OCI-LY7 (cell line): ENCODE results near the gene GREM1. TPM values are rescaled to one million over a fixed set of nuclear protein-coding genes. Genes with fewer than 3 reads are reported as not detected.

Experiments used
- BruUV-seq: library from RNA; stranded (reverse); fragments of 400-500 nt; replicated peaks from 2 replicates; lab custom pipeline; 2021; lab: Mats Ljungman, UMichigan
- CTCF ChIA-PET: fragments of 300-600 bp; sonication (Branson Sonifier 250); formaldehyde crosslinking; loops from one replicate; lab custom pipeline; 2022; ENCODE audit warnings: antibody characterized with exemption; ENCODE audit not compliant: unreplicated experiment; lab: Charles Lee
- POLR2A ChIA-PET: fragments of 300-600 bp; sonication (Branson Sonifier 250); formaldehyde crosslinking; loops from one replicate; lab custom pipeline; 2022; ENCODE audit warnings: antibody characterized with exemption; lab: Charles Lee
- DNase-seq: peaks from one replicate; pipeline ENCODE4 v3.0.0-alpha.2; 2015; ENCODE audit warnings: low spot score
- H2AFZ ChIP-seq: fragments of 200-600 bp; sonication (generic), shearing (Covaris generic); 2 replicates; pipeline ENCODE4 v1.6.1; 2014; ENCODE audit warnings: mild to moderate bottlenecking, antibody characterized with exemption, low read length, moderate library complexity
- H3K27ac ChIP-seq: fragments of 200-600 bp; sonication (generic); 2 replicates; pipeline ENCODE4 v1.5.1; 2014; ENCODE audit warnings: mixed run types, low read depth, mild to moderate bottlenecking, moderate library complexity, low read length, inconsistent platforms; ENCODE audit not compliant: poor library complexity, severe bottlenecking
- H3K36me3 ChIP-seq: fragments of 200-600 bp; sonication (generic); 2 replicates; pipeline ENCODE4 v1.6.1; 2014; ENCODE audit warnings: mild to moderate bottlenecking, antibody characterized with exemption, low read length, moderate library complexity, mixed read lengths; ENCODE audit not compliant: insufficient read depth
- H3K4me1 ChIP-seq: fragments of 200-600 bp; sonication (generic); 2 replicates; pipeline ENCODE4 v1.5.1; 2014; ENCODE audit warnings: mild to moderate bottlenecking, low read length; ENCODE audit not compliant: insufficient read depth, poor library complexity, severe bottlenecking
- H3K4me2 ChIP-seq: fragments of 200-600 bp; sonication (generic); 2 replicates; pipeline ENCODE4 v1.6.1; 2014; ENCODE audit warnings: mild to moderate bottlenecking, low read length
- H3K4me3 ChIP-seq: fragments of 200-600 bp; sonication (generic); 2 replicates; pipeline ENCODE4 v1.5.1; 2014; ENCODE audit warnings: mild to moderate bottlenecking, low read depth, low read length; ENCODE audit not compliant: poor library complexity, severe bottlenecking
- H3K79me2 ChIP-seq: fragments of 200-600 bp; sonication (generic); 2 replicates; pipeline ENCODE4 v1.6.1; 2016; ENCODE audit warnings: low read depth, mild to moderate bottlenecking, low read length, moderate library complexity, mixed read lengths; ENCODE audit not compliant: insufficient read depth
- H3K9me2 ChIP-seq: fragments of 200-600 bp; sonication (generic); 2 replicates; pipeline ENCODE4 v1.6.1; 2016; ENCODE audit warnings: mild to moderate bottlenecking, low read length, mixed read lengths; ENCODE audit not compliant: insufficient read depth
- H3K9me3 ChIP-seq: fragments of 200-600 bp; sonication (generic); 2 replicates; pipeline ENCODE4 v1.6.1; 2014; ENCODE audit warnings: mild to moderate bottlenecking, mixed run types, low read length, mixed read lengths
- H4K20me1 ChIP-seq: fragments of 200-600 bp; sonication (generic); 2 replicates; pipeline ENCODE4 v1.6.1; 2014; ENCODE audit warnings: mild to moderate bottlenecking, antibody characterized with exemption, low read length, moderate library complexity, mixed read lengths; ENCODE audit not compliant: insufficient read depth
- CTCF ChIP-seq: fragments of 200-600 bp; sonication (generic); conservative IDR thresholded peaks from 2 replicates; pipeline ENCODE4 v1.5.1; 2014; ENCODE audit warnings: mild to moderate bottlenecking, antibody characterized with exemption, low read length, moderate library complexity, mixed read lengths
- EZH2phosphoT487 ChIP-seq: fragments of 200-600 bp; sonication (generic); IDR thresholded peaks from 2 replicates; pipeline ENCODE4 v1.6.1; 2018; ENCODE audit warnings: low read depth, borderline replicate concordance, mild to moderate bottlenecking, mixed run types, antibody characterized with exemption, low read length, moderate library complexity, mixed read lengths
- intact Hi-C: fragments of 100-400 bp; cut with micrococcal nuclease; formaldehyde crosslinking; loops from one replicate; pipeline ENCODE4 v1.10.0; 2022; ENCODE audit not compliant: unreplicated experiment
- total RNA-seq, 2 experiments: library from RNA; depleted of rRNA in 1 of 2; stranded (reverse); fragments of >200 nt in 1 of 2; shearing (Covaris generic) in 1 of 2; gene quantifications; 2 replicates each; pipeline ENCODE4 v1.2.3, GENCODE V29; 2014 to 2022

GREM1 gene
- total RNA-seq, 2 experiments from 2014 or later: not detected

DNA sequence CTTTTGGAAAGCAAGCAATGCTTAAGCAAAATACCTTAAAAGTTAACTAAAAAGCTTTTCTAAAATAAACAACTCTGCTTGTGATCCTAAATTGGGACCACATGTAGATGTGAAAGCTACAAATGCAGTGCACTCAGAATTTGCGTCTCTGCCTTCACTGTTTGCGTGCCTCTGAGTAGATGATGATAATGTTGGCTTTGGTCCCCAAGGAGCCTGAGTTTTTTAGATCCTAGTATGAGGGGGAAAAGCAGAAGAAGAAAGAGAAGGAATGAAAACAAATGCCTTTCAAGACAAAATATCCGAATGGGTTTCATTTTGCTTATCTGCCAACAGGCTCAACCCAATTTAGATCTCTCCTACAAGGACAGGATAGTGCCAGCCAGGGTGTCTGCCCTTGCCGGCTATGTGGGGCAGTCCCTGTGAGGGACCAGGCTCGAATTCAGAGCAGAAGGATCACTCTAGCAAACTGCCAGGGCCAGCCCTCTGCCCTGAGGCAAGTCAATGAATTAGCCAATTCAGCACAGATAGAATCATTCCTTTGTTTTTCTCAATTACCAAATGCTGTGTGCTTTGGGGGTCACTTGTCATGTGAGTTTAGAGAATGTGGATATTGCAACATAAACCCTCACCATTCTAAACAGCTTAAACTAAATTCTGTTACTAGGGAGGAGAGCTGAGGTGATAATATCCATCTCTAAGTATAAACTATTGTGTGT lies 47.8 kb upstream of the GREM1 start:
- H3K4me1 ChIP-seq: no peaks in the 10 kb centered on the region
- BruUV-seq: no TSS peak
- TF ChIP-seq EZH2phosphoT487 (no peak), CTCF (no peak)
- intact Hi-C loops: no loop called here
- peaks cover 25% of the 10 kb centered on the region; the same call in 1 of the 2 replicates for H3K36me3 ChIP-seq
- ChIA-PET POLR2A (interaction anchor here (0.6 kb wide), 1 partner anchor 570 kb away, joined by 5 read pairs; no protein-coding TSS in a partner anchor), CTCF (no interaction called here)
- no peak overlapping the region for H3K4me3 ChIP-seq
- H3K27ac ChIP-seq: no peak overlapping the region
- H2AFZ ChIP-seq: no peak overlapping the region
- no peaks in the 10 kb centered on the region for H4K20me1 ChIP-seq
- no peaks in the 10 kb centered on the region for H3K79me2 ChIP-seq
- no peaks in the 10 kb centered on the region for H3K9me2 ChIP-seq
- no peaks in the 10 kb centered on the region for H3K9me3 ChIP-seq
- H3K4me2 ChIP-seq: no peak overlapping the region
- DNase-seq: no peak

GRCh38 chr15:32670623-32671022 lies 47.2 kb upstream of the GREM1 start:
- Histone ChIP-seq H4K20me1 (no peaks in the 10 kb centered on the region), H3K36me3 (peaks cover 19% of the 10 kb centered on the region; the same call in 1 of the 2 replicates), H3K27ac (no peak overlapping the region), H3K79me2 (no peaks in the 10 kb centered on the region), H3K4me2 (no peak overlapping the region), H2AFZ (no peak overlapping the region), H3K9me3 (no peaks in the 10 kb centered on the region), H3K4me1 (no peaks in the 10 kb centered on the region), H3K9me2 (no peaks in the 10 kb centered on the region), H3K4me3 (no peak overlapping the region)
- intact Hi-C loops: no loop called here
- POLR2A ChIA-PET: no interaction called here
- CTCF ChIA-PET: no interaction called here
- no peak for TF ChIP-seq CTCF
- TF ChIP-seq EZH2phosphoT487: no peak
- no peak for DNase-seq
- no TSS peak for BruUV-seq
